GM12801 (cell line): ENCODE data around the gene PGD.

Experiments
- CTCF ChIP-seq: IDR thresholded peaks from one replicate; pipeline ENCODE4 v1.5.1; 2011; ENCODE audit warnings: control low read depth; ENCODE audit not compliant: insufficient read length; ENCODE audit errors: extremely low read depth

The PGD gene

GRCh38 chr1:10378081-10378841 lies 20.6 kb upstream of the PGD start:
- TF ChIP-seq CTCF, result no peak

GRCh38 chr1:10379101-10379620 lies 19.7 kb upstream of the PGD start:
- TF ChIP-seq CTCF, result no peak

- TF ChIP-seq CTCF, result no peak
Measured at GRCh38 chr1:10379676-10380075, 19.2 kb upstream of the PGD start.

GRCh38 chr1:10380594-10381275 lies 18.1 kb upstream of the PGD start:
- TF ChIP-seq CTCF, result no peak

- TF ChIP-seq CTCF, result no peak
Measured at GRCh38 chr1:10383630-10384029, 15.2 kb upstream of the PGD start.

GRCh38 chr1:10384219-10384618 lies 14.6 kb upstream of the PGD start:
- no peak for TF ChIP-seq CTCF

- TF ChIP-seq CTCF, result no peak
Measured at GRCh38 chr1:10386761-10387676, 11.8 kb upstream of the PGD start.
